NCI-H1048 (cell line): ENCODE data around the gene SLCO3A1.

Experiments used
- DNase-seq: peaks from one replicate; lab custom pipeline; 2025; lab: John Stamatoyannopoulos, UW

Gene SLCO3A1

GRCh38 chr15:92128788-92129187 lies 275.3 kb downstream of the SLCO3A1 start:
- DNase-seq = no peak

DNA sequence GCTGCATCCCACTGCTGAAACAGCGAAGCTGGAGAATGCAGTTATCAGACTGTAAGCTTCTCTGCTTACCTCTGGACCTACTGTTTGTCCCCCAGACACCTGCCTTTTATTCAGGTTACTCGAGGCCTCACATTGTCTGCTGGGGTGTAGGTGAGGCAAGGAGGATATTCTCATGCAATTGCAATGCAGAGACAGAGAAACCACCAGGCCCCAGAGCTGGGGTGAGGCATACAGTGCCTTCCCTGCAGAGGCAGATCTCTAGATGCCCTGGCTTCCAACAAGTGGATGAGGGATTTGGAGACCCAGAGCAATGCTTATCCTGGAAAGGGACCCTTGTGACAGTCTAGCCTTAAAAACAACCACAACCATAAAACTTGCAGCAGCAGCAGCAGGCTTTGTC lies 276.7 kb downstream of the SLCO3A1 start:
- DNase-seq = no peak

DNA sequence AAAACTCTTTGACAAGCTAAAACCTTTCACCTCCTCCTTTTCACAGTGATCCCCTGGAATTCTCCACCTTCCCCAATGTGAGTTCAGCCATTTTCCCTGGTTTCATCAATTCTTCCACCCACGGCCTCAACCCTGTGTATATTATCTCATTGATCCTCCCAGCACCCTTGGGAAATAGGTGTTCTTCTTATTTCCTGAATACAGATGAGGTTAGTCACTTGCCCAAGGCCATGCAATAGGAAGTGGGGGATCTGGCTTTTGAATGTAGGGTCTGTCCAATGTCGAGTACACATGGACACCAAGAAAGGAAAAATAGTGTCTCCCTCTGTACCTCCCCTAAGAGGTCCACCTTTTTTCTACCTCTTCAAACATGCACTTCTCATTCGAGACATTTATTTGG lies 277.4 kb downstream of the SLCO3A1 start:
- DNase-seq = no peak

DNA sequence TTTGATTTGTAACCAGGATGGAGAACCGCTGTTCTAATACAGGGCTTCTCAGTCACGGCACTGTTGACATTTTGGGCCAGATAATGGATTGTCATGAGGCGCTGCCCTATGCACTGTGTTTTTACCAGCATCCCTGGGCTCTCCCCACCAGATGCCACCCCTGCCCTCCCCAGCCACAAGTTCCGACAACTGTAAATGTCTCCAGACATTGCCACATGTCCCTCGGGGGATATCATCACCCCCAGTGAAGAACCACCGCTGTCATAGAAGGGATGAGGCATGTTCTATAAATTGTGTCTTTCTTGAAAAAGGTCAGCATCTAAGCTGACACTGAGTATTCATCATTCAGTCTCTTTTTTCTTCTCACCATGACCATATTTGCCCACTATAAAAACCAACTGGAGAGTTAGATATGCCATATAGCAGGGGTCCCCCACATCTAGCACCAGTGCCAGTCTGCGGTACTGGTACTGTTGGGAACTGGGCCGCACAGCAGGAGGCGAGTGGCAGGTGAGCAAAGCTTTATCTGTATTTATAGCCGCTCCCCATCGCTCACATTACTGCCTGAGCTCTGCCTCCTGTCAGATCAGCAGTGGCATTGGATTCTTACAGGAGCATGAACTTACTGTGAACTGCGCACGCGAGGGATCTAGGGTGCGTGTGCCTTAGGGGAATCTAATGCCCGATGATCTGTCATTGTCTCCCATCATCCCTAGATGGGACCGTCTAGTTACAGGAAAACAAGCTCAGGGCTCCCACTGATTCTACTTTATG lies 279.7 kb downstream of the SLCO3A1 start:
- DNase-seq = no peak

- no peak for DNase-seq
These were observed 287.3 kb downstream of the SLCO3A1 start for GRCh38 chr15:92140796-92141195.

DNA sequence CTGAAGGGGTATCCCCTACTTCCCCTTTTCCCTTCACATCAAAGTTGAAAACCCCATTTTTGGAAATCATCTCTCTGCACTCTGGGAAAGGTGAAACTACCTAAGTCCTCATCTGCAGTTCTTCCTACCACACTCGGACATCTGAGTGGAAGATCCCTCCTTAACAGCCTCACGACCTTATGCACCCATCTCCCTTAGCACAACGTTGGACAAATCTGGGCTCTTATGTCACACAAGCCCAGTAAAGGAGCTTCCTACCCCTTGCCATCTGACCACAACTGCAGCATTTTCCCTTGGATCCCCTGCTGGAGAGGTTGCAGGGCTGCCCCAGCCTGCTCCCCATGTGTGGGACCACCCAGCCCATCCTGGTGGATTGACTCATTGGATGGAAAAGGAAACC lies 288.1 kb downstream of the SLCO3A1 start:
- DNase-seq = no peak

DNA sequence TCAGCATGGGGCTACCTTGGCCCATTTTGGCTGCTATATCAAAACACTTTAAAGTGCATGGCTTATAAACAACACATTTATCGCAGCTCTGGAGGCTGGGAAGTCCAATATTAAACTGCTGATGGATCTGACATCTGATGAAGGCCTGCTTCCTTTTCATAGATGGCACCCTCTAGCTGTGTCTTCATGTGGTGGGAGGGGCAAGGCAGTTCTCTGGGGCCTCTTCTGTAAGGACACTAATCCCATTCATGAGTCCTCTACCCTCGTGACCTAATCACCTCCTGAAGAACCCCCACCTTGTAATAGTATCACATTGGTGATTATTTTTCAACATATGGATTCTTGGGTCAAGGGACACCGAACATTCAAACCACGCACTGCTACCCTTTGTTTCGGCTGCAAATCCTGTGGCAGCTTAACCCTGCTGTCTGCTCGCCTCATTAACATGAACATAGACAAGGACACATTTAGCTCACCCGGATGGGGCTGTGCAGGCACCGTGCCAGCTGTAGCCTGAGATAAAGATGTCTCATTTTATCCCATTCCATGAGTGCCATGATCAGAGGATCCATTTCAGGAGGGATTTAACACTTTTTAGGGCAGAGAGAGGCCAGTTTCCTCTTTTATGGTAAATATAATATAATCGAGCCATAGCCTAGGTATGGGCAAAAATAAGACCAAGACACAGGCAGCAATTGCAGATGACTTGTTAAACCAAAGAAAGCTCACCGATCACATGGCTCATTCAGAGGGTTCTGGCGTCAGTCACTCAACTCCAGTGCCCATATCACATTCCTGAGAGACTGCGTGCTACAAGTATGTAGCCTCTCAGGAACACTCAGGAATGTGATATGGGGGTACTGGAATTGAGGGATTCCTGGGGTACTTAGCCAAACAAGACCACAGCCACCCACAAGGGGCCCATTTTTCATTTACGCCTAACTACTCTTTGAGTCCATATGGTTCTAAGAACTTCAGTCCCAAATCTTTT lies 289.0 kb downstream of the SLCO3A1 start:
- DNase-seq = no peak

DNA sequence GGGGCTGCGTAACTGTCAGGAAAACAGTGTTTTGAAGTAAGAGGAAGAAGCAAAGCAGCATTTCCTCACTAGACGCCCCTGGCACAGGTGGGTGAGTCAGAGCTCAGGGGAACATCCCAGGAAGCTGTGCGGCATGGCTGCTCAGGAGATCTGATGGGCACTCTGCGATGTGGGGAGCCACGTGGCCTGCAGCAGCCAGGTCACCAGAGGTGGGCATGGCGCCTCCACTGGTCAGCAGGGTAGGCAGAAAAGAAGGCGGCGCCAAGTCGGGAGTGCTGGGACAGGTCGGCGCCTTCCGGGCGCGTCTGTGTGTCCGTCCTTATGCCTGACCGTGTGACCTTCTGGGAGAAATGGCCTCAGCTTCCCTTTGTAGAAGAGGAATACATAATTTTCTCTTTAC lies 290.3 kb downstream of the SLCO3A1 start:
- no peak for DNase-seq

DNA sequence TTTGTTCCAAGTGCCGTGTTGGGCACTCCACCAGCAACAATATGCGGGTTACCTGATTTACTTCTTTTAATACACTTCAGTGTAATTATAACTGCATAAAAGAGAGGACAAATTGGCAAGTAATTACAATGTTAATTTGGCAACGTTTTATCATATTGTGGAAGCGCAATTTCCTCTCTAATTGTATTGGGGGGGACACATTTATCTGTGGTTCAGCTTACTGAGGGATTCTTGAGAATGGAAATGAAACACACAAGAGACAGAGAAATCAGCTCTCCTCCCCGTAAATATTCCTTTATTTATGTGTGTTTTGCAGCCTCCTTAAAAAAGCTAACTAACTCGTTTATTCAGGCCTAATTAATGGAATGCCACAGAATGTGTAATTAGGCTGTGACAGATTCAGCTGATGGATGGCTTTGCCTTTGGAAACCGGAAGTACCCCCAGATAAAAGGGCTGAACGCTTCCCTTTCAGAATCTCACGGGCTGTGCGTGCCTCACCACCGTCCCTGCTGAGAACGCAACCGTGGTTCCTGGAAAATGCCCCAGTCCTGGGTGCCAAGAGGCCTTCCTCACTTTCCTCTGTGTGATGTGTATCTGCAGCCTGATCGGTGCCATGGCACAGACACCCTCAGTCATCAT lies 293.1 kb downstream of the SLCO3A1 start:
- DNase-seq = no peak

- no peak for DNase-seq
These were observed 295.5 kb downstream of the SLCO3A1 start for GRCh38 chr15:92149029-92149428.

DNA sequence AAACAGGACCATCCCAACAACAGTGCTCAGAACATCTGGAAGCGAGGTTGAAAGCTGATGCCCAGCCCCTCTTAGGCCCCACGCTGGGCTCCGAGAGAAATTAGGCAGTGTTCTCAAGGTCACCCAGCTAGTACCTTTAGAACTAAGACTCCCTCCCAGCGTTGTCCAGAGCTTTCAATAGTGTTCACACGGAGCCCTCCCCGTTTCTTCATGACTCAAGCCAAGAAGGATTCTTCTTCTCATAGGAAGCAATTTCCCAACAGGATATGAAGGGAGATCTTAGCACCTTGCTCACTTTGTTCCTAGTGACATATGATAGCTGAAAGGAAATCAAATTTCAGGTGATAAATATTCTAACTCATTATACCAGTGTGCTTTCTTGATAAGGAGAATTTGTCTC lies 296.0 kb downstream of the SLCO3A1 start:
- no peak for DNase-seq

- no peak for DNase-seq
These were observed 297.7 kb downstream of the SLCO3A1 start for GRCh38 chr15:92151168-92151567.

DNA sequence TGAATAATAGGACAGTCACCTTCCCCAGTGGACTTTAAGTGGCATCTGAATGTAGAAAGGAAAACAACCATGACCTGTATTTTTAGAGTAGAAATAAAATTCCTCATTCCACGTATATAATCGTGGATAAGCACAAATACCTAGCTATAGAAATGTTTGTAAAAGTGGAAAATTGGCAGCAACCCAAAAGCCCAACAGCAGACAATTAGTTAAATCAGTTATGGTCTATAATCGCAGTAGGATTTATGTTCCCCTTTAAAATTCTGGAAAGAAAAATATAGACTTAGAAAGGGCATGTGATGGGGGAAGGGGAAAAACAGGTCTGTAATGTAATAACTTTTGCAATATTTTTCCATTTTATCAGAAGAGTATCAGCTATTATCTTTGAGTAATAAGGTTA lies 298.2 kb downstream of the SLCO3A1 start:
- no peak for DNase-seq

DNA sequence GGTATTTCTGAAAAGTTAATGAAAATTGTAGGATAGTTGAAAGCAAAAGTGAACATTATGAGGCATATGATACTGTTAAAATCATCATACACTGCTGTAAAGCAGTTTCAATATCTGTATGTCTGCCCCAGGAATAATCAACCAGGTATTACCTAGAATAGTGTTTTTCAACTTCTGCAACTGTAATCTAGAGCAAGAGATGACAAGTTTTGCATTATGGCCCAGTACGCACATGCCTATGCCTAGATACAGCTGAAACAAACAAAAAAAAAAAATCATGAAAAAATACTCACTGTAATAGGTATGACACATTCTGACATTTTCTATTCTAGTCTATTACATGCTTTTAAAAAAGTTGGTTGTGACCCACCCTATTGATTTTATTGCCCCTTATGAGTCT lies 299.5 kb downstream of the SLCO3A1 start:
- DNase-seq = no peak

GRCh38 chr15:92153620-92154019 lies 300.1 kb downstream of the SLCO3A1 start:
- no peak for DNase-seq

DNA sequence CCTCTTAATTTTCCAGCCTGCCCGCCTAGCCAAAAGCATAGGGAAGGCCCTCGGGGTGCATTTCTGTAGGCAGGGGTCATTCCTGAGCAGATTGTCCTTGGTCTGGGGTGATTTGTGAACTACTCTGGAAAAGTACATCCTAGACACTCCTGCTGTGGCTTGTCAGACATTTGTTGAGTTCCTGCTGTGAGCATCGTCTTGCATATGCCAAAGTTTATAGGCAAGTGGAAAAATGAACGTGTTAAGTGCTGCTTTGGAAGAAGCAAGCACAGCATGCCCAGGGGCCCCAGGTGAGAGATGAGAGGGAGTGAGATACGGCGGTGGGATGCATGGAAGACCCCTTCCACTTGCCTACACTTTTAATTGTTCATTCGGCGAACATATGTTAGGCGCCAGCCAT lies 302.4 kb downstream of the SLCO3A1 start:
- DNase-seq = no peak

- no peak for DNase-seq
These were observed 304.3 kb downstream of the SLCO3A1 start for GRCh38 chr15:92157666-92158298.

DNA sequence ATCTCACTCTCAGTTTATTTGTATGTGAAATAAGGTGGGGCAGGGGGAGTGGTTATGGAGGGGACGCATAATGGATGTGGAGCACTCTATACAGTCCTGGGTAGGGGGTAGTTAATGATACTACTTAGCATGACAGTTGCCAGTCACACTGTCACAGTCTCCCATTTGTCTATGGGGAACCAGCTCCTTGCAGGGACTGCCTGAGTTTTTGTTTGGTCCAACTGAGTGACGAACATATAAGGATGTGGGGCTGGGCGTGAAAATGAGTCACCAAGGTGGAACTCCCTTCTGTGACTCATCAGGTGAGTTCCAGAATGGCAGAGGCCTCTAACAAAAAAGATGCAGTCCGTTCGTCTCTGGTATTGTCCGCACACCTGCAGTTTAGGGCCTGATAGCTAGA lies 304.9 kb downstream of the SLCO3A1 start:
- DNase-seq = no peak

DNA sequence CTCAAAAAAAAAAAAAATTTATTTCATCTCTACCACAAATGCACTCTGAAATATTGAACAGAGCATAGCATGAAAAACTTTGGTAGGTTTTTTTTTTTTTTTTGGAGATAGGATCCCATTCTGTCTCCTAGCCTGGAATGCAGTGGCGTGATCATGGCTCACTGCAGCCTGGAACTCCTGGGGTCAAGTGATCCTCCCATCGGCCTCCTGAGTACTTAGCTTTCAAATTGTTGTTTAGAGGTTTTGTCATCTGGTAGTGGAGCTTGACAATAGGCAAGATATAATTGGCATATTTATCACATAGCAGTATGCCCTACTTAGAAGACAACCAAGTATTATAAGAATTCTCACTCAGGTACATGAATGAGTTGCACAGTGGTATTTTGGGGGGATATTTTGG lies 306.0 kb downstream of the SLCO3A1 start:
- DNase-seq = no peak

DNA sequence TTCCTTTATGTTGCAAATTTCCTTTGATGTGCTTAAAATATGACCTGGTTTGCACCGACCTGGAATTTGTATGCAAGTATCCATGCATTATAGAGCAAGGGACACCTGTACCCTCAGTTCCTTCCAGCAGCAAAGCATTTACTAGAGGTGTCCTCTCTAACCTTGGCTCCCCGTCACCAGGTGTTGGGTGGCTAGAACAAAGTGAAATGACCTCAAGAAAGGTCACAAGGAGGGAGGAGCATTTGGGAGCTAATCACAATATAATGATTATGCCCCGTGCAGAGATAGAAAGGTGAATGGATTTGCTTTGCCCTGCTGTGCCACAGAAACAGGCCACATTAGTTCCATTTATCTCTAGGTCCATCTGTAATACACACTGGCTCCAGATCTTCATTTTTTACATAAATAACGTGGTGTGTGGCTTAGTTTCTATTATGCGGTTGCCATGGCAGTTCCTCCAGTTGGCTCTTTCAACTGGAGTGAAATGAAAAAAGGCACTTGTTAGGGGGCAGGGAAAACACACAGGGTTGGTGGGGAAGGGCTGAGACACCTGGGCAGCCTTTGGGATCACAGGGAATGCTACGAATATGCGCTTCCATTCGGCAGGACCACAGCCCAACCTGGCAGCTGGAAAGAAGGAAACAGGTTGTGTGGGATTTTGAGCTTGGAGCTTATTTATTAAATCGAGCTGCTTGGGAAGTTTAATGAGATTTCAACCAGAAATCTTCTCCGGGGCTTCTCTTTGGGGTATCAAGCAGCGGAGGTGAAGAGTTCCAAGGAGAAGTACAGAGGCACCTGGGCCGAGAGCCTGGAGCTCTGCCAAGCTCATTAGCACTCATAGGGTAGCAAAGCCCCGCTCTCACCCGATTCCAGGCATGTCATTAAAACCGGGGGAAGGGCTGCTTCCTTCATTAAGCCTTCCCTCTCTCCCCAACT lies 306.7 kb downstream of the SLCO3A1 start:
- no peak for DNase-seq

GRCh38 chr15:92161039-92161670 lies 307.6 kb downstream of the SLCO3A1 start:
- no peak for DNase-seq
